ENCODE data around the gene SH3GL2. TPM values are rescaled to one million over a fixed set of nuclear protein-coding genes. Genes with fewer than 3 reads are reported as not detected.

The SH3GL2 gene
- not detected for polyA plus RNA-seq (2013, experiment 1 of 2; ENCODE audit: insufficient read length)
- polyA plus RNA-seq (2013, experiment 2 of 2; ENCODE audit: insufficient read length): not detected

DNA sequence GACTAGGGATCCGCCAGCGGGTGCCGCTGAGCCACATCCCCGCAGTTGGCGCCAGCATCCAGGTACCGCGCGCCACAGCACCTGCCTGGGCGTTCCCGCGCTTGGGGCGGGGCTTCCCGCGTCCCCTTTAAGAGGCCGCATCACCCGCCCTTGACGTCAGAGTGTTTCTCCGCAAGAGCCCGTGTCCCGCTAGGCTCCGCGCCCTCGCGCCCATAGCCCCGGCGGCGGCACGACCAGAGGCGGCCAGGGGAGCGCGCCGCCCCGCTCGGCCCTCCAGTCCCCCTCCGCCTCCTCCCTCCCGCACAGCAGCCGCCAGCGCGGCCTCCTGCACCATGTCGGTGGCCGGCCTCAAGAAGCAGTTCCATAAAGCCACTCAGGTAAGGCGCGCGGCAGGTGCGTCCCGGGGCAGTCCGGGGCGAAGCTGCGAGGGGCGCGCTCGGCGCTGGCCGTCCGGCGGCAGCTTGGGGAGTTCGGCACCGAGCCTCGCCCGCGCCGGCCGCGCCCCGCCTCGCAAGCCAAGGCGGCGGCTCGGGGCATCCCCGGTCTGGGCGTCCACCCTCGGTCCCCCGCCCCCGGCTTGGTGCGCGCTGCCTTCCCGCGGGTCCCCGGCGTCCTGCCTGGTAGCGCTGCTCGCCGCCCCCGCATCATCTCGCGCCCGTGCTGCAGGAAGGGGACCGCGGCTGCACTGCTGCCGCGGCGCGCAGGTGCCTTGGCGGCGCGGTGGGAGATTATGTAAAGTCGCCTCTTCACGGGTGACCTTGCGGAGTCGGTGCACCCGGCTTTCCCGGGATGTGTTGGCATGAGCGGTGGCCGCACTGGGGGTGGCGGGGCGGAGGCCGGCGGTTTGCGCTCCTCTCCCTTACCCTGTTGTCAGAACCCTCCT lies at the start of gene SH3GL2:
SH3GL2 (plus strand) TSS at position 156 of the 883 bp plus-strand sequence.
- peak; percentile 8 for DNase-seq

DNA sequence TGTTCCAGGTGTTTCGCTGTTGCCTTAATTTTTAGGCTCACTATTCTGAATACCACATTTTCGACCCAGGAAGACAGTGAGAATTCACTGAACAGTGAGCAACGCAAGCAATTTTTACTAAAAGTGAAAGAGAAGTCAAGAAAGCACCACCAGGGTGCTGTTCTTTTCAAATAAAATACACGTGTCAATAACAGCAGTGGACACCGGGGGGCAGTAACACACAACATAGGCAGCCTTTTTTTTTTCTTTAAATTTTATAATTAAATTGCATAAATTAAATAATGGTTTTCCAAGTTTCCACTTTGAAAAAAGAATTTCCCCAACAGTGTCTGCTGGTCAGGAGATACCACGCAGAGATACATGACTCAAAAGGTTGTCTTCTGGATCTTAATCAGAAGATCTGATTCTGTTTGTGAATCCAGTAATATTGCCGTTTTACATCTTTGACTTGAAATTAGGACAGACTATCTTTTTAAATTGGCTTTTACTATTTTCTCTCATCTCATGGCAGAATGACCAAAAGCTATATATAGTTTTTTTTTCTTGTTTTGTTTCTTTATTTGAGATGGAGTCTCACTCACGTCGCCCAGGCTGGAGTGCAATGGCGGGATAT lies 47.1 kb upstream of the SH3GL2 start:
- peak; percentile 35 for DNase-seq

GRCh38 chr9:17532461-17532860 lies 46.4 kb upstream of the SH3GL2 start:
- no peak for DNase-seq

DNA sequence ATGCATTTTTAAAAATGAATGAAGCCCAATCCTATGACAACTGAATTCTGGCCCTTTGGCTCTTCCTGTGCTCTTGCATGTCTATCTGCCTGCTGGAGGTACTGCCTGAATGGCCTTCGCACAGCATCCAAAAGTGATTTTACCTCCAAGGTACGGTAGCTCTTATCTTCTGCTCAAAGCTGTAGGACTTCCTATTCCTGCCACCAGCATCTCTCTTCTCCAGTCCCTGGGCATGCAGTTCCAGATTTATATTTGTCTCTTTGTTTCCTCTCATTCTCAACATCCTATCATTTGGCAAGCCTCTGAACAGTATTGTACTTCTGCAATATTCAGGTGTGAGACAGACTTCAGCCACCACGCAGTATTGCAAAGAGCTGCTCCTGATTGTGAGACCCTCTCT lies 43.7 kb upstream of the SH3GL2 start:
- DNase-seq: no peak

GRCh38 chr9:17536027-17536426 lies 42.8 kb upstream of the SH3GL2 start:
- DNase-seq: no peak

GRCh38 chr9:17551023-17551422 lies 27.8 kb upstream of the SH3GL2 start:
- DNase-seq: no peak

DNA sequence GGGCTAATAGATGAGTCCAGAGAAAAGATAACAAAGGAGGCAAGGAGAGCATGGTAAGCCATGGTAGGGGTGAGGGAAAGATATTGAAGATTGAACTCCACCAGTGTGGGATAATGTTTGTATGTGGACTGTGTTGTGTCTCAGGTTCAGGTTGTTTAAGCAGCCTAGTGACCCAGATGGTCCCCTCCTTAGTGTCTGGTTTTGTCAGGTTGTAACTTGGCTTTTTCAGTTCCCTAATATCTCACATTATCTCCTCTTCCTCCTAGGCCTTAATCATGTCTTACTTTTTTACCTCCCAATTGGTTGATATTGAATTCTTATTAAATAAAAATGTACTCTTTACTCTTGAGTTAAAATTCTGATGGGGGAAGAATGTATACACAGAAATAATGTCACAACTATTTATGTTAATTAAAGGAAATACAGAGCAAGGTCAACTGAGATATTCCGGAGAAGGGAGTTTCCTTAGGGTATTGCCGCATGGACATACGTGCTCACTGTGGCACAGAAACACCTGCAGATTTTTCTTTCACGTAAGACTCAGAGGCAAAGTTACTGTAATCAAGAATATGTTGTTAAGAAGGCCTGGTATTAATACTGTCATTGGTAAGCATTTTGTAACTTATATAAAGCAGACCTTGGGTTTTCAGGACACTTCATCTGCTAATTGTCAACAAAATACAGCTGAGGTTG lies 23.4 kb upstream of the SH3GL2 start:
- DNase-seq: no peak

DNA sequence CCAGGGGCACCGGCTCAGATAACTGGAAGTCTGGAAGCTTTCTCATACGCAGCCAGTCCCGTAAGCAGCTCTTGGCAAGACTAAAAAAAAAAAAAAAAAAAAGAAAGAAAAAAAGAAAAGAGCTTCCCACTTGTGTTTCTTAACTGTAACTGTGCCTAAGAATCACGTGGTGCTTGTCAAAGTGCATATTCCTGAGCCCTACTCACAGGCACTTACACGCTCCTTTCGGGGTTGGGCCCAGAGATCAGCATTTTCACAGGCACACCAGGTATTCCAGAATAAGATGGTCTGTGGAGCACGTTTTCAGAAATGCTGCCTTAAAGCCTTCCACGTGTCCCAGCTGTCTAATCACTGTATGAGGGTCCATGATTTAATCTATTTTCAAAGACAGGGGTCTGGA lies 22.6 kb upstream of the SH3GL2 start:
- no peak for DNase-seq

GRCh38 chr9:17556935-17557334 lies 21.9 kb upstream of the SH3GL2 start:
- no peak for DNase-seq

DNA sequence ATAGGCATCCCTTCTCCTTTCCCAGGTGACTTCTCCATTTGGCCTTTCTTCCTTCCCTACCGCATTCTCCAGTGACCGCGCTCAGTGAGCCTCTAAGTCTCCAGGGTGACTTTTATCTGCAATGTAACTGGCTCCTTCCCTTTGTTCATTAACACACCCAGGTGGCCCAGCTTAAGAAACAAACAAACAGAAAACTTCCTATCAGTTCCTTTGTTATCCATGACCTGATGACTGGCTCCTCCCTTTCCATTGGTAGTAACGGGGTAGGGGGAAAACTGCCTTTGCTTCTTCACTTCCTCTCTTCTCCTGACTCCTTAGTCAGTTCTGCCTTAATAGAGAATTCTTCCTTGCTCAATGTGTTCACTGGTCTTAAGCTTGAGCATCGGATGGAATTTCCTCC lies 7.0 kb upstream of the SH3GL2 start:
- no peak for DNase-seq

DNA sequence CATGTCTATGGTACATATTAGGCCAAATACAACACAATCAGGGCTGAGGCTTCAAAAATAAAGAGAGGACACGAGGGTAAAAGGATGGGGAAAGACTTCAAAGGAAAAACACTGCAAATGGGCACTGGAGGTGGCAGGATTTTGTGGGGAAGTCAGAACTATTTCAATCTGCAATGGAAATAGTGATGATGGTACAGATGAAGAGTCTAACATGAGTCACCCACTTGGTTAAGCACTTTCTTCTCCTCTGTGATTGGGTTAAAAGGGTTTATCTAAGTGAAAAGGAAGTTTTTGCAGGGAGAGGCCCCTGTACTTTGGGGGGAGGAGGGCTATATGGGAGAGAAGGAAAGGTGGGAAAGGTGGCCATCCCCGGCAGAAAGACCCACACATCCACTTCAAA lies 4.5 kb upstream of the SH3GL2 start:
- DNase-seq: no peak

- DNase-seq: no peak
Measured at GRCh38 chr9:17578577-17578910, 322 bp upstream of the SH3GL2 start.

DNA sequence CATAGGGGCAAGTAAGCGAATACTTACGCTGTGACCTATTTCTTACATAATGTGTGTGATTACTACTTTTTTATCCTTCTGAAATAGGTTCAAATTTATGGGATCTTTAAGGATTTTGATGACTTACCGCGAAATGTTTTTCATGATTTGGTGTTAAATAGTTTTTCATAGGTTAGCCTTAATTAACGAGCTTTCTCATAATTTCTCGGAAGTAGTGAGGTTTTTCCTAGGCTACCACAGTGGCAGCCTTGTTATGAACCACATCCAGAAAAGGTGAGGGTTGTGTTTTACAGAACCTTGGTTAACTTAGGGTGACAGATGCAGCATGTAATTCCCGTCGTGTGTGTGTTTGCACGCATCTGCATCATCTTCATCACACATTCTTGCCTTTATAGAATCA lies 1.3 kb downstream of the SH3GL2 start:
- no peak for DNase-seq

- DNase-seq: no peak
Measured at GRCh38 chr9:17587113-17587512, 8.2 kb downstream of the SH3GL2 start.

GRCh38 chr9:17588395-17588794 lies 9.5 kb downstream of the SH3GL2 start:
- no peak for DNase-seq

DNA sequence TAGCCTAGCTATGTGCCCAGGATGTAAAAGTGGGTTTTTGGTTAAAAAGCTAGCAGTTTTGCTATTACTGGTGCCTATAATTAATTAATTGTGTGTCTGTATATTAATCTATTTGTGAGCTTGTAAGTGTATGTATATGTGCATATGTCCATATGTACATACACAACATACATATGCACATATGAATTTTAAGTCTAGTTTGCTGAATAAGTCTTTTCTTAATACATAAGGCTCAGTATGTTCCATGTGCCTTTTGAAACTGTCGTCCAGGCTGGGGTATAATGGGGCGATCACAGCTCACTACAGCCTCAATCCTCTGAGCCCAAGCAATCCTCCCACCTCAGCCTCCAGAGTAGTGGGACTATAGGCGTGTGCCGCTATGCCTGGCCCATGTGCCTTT lies 10.1 kb downstream of the SH3GL2 start:
- DNase-seq: no peak

DNA sequence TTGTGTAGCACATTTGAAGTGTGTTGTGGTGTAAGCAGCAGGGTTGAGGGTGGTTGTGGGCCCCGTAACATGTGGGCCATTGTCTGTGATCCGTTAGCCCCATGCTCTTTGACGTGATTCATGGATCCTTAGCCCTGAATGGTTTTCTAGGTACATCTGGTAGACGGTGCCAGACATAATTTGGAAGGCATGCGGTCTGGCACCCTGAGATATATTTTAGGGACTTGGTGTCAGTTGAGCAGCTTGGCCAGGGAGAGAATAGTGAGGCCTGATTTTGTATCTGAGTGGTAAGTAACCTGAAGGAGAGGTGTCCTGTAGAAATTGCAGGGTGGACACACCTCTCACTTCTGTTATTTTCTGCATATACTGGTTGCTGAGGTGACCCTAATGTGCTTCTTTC lies 10.9 kb downstream of the SH3GL2 start:
- DNase-seq: no peak

- no peak for DNase-seq
Measured at GRCh38 chr9:17594961-17595360, 16.1 kb downstream of the SH3GL2 start.

GRCh38 chr9:17597977-17598376 lies 19.1 kb downstream of the SH3GL2 start:
- DNase-seq: no peak

DNA sequence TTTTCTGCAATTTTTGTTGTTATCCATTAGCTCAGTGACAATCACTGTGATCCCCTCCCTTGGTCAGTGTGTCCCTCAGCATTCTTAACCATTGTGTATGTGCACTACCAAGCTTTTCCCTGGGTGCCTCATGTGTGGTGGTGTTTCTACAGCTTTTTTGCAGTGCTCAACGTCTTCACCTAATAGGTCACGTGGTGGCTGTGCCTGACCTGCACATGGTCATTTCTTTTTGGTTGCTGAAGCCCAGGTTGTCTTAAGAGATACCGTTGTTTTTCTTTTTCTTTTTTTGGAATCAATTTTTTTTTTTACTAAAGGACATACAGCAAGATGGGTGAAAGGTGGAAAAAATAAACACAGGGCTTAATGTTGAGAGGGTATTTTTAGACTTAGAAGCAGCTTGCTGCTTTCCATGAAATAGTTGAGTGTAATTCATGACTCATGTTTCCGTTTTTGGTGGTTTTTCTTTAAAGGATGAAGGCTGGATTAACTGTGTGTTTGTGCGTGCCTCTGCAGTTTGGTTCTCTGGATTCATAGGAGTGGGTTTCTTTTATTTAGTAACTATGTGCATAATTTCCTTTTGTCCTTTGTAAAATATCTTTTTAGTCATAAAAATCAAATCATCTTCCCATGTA lies 22.2 kb downstream of the SH3GL2 start:
- peak; percentile 20 for DNase-seq

DNA sequence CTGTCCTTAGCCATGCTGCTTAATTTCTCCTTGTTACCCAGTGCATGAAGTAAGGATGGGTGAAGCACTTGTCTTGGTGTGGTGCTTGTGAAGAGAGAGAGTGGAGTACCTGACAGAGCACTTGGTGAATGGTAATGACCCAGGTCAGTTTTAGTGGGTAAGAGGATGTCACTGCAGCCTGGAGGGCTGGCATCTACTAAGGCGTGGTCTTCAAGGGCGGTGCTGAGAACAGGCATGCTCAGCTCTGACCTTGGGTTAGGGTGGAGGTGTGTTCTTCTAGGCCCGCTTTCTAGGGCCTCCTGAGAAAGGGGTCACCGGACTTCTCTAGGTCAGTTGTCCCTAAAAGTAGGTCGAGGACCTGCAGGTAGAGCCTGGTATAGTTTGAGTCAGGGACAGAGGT lies 25.7 kb downstream of the SH3GL2 start:
- DNase-seq: no peak

DNA sequence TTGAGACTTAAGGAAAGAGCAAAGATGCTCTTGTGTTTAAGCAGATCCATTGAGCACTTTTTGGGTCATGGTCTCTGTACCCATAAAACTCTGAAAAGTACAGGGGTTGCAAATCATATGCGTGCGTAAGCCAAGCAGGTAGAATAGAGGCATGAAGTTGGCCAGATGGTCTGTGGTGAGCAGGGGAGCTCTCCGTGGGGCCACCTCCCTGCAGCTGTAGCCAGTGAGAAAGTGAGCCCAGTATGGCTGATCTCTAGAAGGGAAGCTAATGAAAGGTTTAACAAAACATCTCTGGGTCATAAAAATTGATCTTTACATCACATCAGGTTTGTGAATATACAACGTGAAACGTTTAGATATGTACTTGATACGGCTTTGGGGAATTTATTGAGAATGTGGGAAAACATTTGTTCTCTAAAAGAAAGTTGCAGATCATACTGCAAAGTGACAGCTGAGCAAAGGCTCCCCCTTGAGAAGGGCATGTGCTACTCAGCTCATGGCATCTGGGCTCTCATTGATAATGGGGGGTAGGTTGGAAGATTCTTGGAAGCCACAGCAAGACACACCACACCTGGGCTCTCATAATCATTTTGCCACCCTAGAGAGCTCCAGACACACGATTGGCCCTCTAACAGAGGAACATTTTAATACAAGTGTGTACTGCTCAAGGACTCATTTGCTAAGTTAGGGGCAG lies 30.6 kb downstream of the SH3GL2 start:
- no peak for DNase-seq
